Measurements from ENCODE around the gene ZNF664. TPM values are rescaled to one million over a fixed set of nuclear protein-coding genes. Genes with fewer than 3 reads are reported as not detected.
A peak's percentile ranks its signal among the peaks of the same experiment; 100 is the strongest.

Gene ZNF664
- total and polyA plus RNA-seq, 2 of the 8 experiments (the other 6 are each of a cell fraction or from before 2014, with no cell fraction given): 22.8 to 51.4 TPM

- H3K56ac ChIP-seq (replicated peaks; ENCODE audit: insufficient read length, low read depth, low read length): no peak overlapping the region
- H3K18ac ChIP-seq (ENCODE audit: extremely low read depth, low read length): no peak overlapping the region
- CTCF ChIA-PET (ENCODE audit: partially characterized antibody): interaction anchor here (0.8 kb wide), 1 partner anchor 33 kb away, joined by 5 read pairs; no protein-coding TSS in a partner anchor
- no peak overlapping the region for H3K4ac ChIP-seq (replicated peaks; ENCODE audit: insufficient read length, low read depth, low read length)
- FAIRE-seq (peak; percentile 94), DNase-seq (ENCODE audit: low read depth in 1 of 2, low spot score in 2 of 2) (peak; percentile 80 to 85)
- WGBS, 2 experiments (ENCODE audit: extremely low coverage in 1 of 2, insufficient coverage in 1 of 2, insufficient read length in 1 of 2, insufficient replicate concordance in 2 of 2, low coverage in 1 of 2, low lambda C conversion rate in 2 of 2, missing lambda C conversion rate in 1 of 2): 2% methylated on average over 12 of the region's 55 CpGs; no CpG with 5 or more reads in 1 of the 2 experiments
- peaks cover 23 to 34% of the 10 kb centered on the region in 2 experiments for H4K20me1 ChIP-seq (replicated peaks in 1 of 2; ENCODE audit: control insufficient read depth in 1 of 2, insufficient read depth in 2 of 2, low read length in 2 of 2)
- peaks cover 43 to 68% (median 60%) of the 10 kb centered on the region in 4 experiments for H3K27me3 ChIP-seq (replicated peaks in 1 of 4; ENCODE audit: control insufficient read depth in 3 of 4, extremely low read depth in 1 of 4, insufficient read depth in 3 of 4, low read length in 3 of 4)
- no peak overlapping the region; the same call in 1 of the 2 replicates for H4K8ac ChIP-seq (ENCODE audit: extremely low read depth, insufficient read depth, low read length)
- POLR2A ChIA-PET (ENCODE audit: partially characterized antibody): interaction anchor here (0.8 to 0.9 kb wide), 2 partner anchors 8 to 19 kb away, joined by 3 read pairs; no protein-coding TSS in a partner anchor
- no peak overlapping the region for H3K23ac ChIP-seq (ENCODE audit: insufficient read length)
- no peak overlapping the region for H2AFZ ChIP-seq (ENCODE audit: low read length)
- no peak overlapping the region for H2BK15ac ChIP-seq (ENCODE audit: low read length)
- H3K23me2 ChIP-seq (ENCODE audit: low read depth, low read length): peaks cover 5% of the 10 kb centered on the region; the same call in 1 of the 2 replicates
- no peak overlapping the region for H3K27ac ChIP-seq (ENCODE audit: low read depth, low read length)
- no peak overlapping the region for H4K5ac ChIP-seq (ENCODE audit: insufficient read length, low read depth, low read length)
- H3K79me2 ChIP-seq (ENCODE audit: control insufficient read depth in 1 of 2, insufficient read depth in 2 of 2, low read length in 2 of 2): no peaks in the 10 kb centered on the region
- H2BK20ac ChIP-seq (ENCODE audit: low read length): no peak overlapping the region
- H3K4me3 ChIP-seq (ENCODE audit: extremely low read depth in 1 of 4, insufficient read depth in 2 of 4, low read depth in 3 of 4, low read length in 4 of 4): peak overlapping the region; percentile 32 to 60 (median 38)
- H2BK120ac ChIP-seq (replicated peaks; ENCODE audit: low read depth, low read length): no peak overlapping the region
- H3K4me2 ChIP-seq (ENCODE audit: insufficient read depth in 1 of 2, low read depth in 2 of 2, low read length in 2 of 2): peak overlapping the region; percentile 30 to 65; a peak in 3 of 4 replicates
- no peaks in the 10 kb centered on the region for H3K79me1 ChIP-seq (ENCODE audit: low read depth, low read length)
- no peak overlapping the region for H2BK5ac ChIP-seq (ENCODE audit: low read depth, low read length)
- H2BK12ac ChIP-seq (ENCODE audit: low read depth, low read length): no peak overlapping the region
- no peaks in the 10 kb centered on the region for H3K9me3 ChIP-seq (ENCODE audit: insufficient read depth in 2 of 2, low read depth in 1 of 2, low read length in 1 of 2)
- H3K4me1 ChIP-seq (replicated peaks in 1 of 4; ENCODE audit: control insufficient read depth in 3 of 4, insufficient read depth in 4 of 4, low read length in 3 of 4): peaks cover 3 to 8% (median 5%) of the 10 kb centered on the region in 4 experiments; a peak in 6 of 7 replicates
- no peak overlapping the region for H2AK5ac ChIP-seq (ENCODE audit: low read depth, low read length)
- no peak overlapping the region for H3K9ac ChIP-seq (replicated peaks in 1 of 4; ENCODE audit: extremely low read depth in 1 of 4, low read depth in 3 of 4, low read length in 3 of 4)
- no peak overlapping the region for H3K14ac ChIP-seq (ENCODE audit: insufficient read length)
- no peak overlapping the region for H4K91ac ChIP-seq (replicated peaks; ENCODE audit: insufficient read length, low read length)
- H3K36me3 ChIP-seq (ENCODE audit: control insufficient read depth in 2 of 4, insufficient read depth in 4 of 4, low read length in 3 of 4): peaks cover 0 to 5% (median 0%) of the 10 kb centered on the region in 4 experiments; a peak in 2 of 8 replicates
- TF ChIP-seq ZNF274 (IDR thresholded peaks at IDR 0.05; ENCODE audit: borderline replicate concordance, extremely low read depth, low read length) (peak; percentile 54), HDAC6 (IDR thresholded peaks at IDR 0.05; ENCODE audit: low read depth, low read length) (peak; percentile 85), EZH2 (IDR thresholded peaks at IDR 0.05; ENCODE audit: low read depth, low read length, severe bottlenecking) (peak; percentile 2), KDM4A (IDR thresholded peaks at IDR 0.05; ENCODE audit: low read depth, low read length, severe bottlenecking) (peak; percentile 18), CTBP2 (IDR thresholded peaks at IDR 0.05; ENCODE audit: borderline replicate concordance, insufficient read depth, insufficient read length, low read length) (peak; percentile 96), YY1 (IDR thresholded peaks at IDR 0.05; ENCODE audit: low read depth, low read length) (peak; percentile 50; the same call in 1 of the 2 replicates), PHF8 (conservative IDR thresholded peaks at IDR 0.05; ENCODE audit: low read depth, low read length) (0 out of 2 replicates have a peak, but pooled peaks have one; percentile 18), SP2 (IDR thresholded peaks at IDR 0.05; ENCODE audit: low read length) (no peak), FOSL1 (IDR thresholded peaks at IDR 0.05; ENCODE audit: insufficient read depth, low read depth, low read length) (no peak), MAX (IDR thresholded peaks at IDR 0.05) (0 out of 2 replicates have a peak, but pooled peaks have one; percentile 13), BCL11A (IDR thresholded peaks at IDR 0.05; ENCODE audit: low read depth in 2 of 2, low read length in 2 of 2) (peak in 1 of 2 experiments; percentile 65)
Observed at GRCh38 chr12:123971770-123972456, 1.1 kb upstream of the ZNF664 start.
